HG03060 (cell line): ENCODE measurements around the gene GPR137B.

Experiments
- ATAC-seq: cut with Tn5 transposase; IDR thresholded peaks from one replicate; pipeline ENCODE4 v1.9.1; 2021; ENCODE audit warnings: low read depth, moderate number of reproducible peaks; ENCODE audit not compliant: unreplicated experiment

Gene GPR137B

DNA sequence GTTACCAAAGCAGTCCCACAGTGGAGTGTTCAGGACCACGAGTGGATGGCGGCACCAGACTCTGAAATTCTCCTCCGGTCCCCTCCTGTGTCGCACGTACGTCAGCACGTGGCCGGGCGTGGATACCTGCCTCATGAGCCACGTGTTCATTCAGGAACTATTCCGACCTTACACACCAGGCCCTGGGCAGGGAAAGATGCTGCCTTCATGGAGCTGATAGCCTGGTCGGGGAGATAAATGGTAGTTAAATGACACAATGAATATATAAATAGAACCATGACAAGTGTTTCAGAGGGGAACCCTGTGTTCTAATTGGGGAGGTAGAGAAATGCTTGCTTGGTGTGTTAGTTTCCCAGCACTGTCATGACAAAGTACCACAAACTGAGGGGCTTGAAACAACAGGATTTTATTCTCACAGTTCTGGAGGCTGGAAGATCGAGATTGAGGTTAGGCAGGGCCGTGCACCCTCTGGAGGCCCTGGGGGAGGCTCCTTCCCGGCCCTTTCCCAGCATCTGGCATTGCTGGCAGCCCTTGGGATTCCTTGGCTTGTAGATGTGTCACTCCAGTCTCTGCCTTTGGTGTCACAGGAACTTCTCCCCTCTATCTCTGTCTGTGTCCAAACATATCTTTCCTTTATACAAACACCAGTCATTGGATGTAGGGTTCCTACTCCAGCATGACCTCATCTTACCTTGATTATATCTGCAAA, 28.9 kb upstream of the GPR137B start:
- ATAC-seq, result no peak

GRCh38 chr1:236114076-236114747, 28.1 kb upstream of the GPR137B start:
- ATAC-seq, result no peak

GRCh38 chr1:236117710-236118109, 24.6 kb upstream of the GPR137B start:
- no peak for ATAC-seq

GRCh38 chr1:236119943-236120484, 22.3 kb upstream of the GPR137B start:
- no peak for ATAC-seq

GRCh38 chr1:236120721-236121153, 21.6 kb upstream of the GPR137B start:
- no peak for ATAC-seq

- peak; percentile 30 for ATAC-seq
Measured at GRCh38 chr1:236122176-236122575, 20.2 kb upstream of the GPR137B start.

- no peak for ATAC-seq
Measured at GRCh38 chr1:236123563-236123962, 18.8 kb upstream of the GPR137B start.

GRCh38 chr1:236124965-236125364, 17.4 kb upstream of the GPR137B start:
- ATAC-seq, result no peak

- no peak for ATAC-seq
Measured at GRCh38 chr1:236127045-236127444, 15.3 kb upstream of the GPR137B start.

GRCh38 chr1:236128646-236129178, 13.6 kb upstream of the GPR137B start:
- no peak for ATAC-seq

DNA sequence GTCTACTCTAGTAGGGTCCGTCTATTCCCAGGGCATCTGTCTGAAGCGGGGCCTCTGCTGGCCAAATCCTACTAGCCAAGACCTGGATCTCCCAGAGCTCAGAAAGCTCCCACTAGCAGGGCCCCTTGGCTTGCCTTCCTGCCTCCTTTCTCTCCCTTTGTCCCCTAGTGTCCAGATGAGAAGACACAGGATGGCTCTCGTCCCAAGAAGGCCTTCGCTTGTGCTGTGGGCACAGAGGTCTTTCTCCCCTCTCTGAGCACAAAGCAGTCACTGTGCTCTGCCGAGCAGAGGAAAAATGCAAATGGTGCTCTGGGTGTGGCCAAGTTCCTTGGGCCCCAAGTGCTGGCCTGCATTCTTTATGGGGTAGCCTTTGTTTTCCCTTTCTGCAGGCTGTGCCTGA, 13.0 kb upstream of the GPR137B start:
- ATAC-seq, result no peak

DNA sequence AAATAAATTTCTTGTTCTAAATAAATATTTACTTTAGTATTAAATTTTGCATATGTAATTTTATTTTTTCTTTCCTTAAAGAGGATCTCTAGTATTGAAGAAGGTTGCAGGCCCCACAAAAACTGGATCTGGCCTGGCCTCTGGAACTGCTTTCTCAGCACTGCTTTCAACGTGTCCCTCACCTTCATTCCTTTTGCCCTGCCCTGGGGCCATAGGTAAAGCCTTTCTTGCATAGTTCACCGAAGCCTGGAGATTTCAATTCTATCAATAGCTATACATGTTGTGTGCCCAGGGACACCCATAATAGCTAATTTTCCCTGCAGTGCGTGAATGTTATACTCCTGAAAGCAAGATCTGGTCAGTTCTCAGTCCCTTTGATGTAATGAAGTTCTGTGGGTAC, 12.0 kb upstream of the GPR137B start:
- ATAC-seq, result no peak

- no peak for ATAC-seq
Measured at GRCh38 chr1:236131916-236132315, 10.4 kb upstream of the GPR137B start.

- ATAC-seq, result no peak
Measured at GRCh38 chr1:236132420-236133046, 9.8 kb upstream of the GPR137B start.

DNA sequence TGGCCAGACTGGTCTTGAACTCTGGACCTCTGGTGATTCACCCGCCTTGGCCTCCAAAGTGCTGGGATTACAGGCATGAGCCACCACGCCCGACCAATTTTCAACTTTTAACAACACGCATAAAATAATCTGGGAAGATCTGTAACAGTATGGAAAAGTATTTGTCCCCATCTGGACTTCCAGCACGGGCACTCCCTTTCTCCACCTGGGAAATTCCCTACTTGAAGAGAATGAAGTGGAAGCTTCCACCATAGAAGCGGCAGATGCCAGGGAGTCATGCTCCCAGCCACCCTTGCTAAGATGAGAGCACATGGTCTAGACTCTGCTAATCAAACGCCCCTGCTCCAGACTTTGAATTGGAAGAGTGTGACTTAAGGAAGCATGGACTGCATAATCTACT, 9.0 kb upstream of the GPR137B start:
- ATAC-seq, result no peak

- ATAC-seq, result no peak
Measured at GRCh38 chr1:236133802-236134201, 8.5 kb upstream of the GPR137B start.

DNA sequence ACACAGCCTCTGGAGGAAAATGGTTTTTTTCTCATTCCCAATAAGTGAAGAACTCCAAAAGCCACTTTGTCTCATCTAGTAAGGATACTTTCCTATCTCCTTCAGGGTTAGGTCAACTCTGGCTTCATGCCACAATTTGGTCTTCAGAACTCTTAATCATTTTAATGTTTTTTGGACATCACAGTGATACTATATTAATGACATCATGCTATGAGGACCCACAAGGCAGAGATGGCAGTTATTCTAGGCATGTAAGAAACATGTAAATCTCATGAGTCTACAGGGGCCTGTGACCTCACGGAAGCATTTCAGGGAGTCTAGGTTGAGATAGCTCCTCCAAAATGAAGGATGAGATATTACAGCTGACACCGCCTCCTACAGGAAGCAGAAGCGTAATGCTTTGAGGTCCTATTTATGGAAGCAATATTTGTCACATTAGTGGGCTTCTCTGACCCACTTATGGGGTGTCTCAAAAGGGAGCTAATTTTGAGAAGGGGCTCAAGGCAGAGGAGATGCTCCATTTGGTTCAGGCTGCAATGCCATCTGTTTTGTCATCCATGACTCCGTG, 5.0 kb upstream of the GPR137B start:
- no peak for ATAC-seq

DNA sequence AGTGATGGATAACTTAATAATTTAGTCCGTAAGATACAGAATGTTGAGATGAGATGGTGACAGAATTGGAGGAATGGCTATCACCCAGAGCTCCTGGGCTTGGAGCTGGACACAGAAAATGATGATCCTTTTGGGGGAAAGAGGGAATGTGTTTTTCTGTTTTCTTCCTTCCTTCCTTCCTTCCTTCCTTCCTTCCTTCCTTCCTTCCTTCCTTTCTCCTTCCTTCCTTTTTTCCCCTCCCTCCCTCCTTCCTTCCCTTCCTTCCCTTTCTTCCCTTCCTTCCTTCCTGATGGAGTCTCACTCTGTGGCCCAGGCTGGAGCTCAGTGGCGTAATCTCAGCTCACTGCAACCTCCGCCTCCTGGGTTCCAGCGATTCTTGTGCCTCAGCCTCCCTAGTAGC, 2.8 kb upstream of the GPR137B start:
- ATAC-seq, result no peak

- no peak for ATAC-seq
Measured at GRCh38 chr1:236140705-236141446, 1.5 kb upstream of the GPR137B start.
